HepG2 (cell line): ENCODE measurements around the gene CHST13. TPM values are rescaled to one million over a fixed set of nuclear protein-coding genes. Genes with fewer than 3 reads are reported as not detected.

ENCODE experiments used
- ATAC-seq: fragments of 200-7000 bp; cut with Tn5 transposase; 3 replicates; pipeline ENCODE4 v1.9.1; 2020; ENCODE audit warnings: mild to moderate bottlenecking, moderate library complexity
- BruUV-seq: library from RNA; stranded (reverse); fragments of 400-500 nt; replicated peaks from 2 replicates; lab custom pipeline; 2021; lab: Mats Ljungman, UMichigan
- CTCF ChIA-PET: fragments of 300-600 bp; formaldehyde crosslinking; extraction: SDS; loops from one replicate; lab custom pipeline; 2021; ENCODE audit warnings: low total read pairs, inconsistent platforms, low intra/inter-chr PET ratio; lab: Yijun Ruan, JAX
- POLR2A ChIA-PET: fragments of 350-600 bp; sonication (Branson Sonifier 250); formaldehyde crosslinking; loops from one replicate; lab custom pipeline; 2020; ENCODE audit warnings: antibody characterized with exemption, inconsistent platforms; lab: Yijun Ruan, JAX
- DNase-seq: peaks from one replicate; pipeline ENCODE4 v3.0.0-alpha.2; 2015; ENCODE audit warnings: low spot score
- FAIRE-seq: peaks from 3 replicates; lab custom pipeline; 2011; peaks lifted over from hg19 to GRCh38; lab: Jason Lieb, UNC
- H2AFZ ChIP-seq: one replicate; pipeline ENCODE4 v1.6.1; 2011; ENCODE audit warnings: low read length, inconsistent platforms
- H3K27ac ChIP-seq: fragments of 300-600 bp; 3 replicates; pipeline ENCODE4 v1.8.0; 2011; ENCODE audit warnings: mixed run types, mild to moderate bottlenecking, mixed read lengths, low read length, inconsistent platforms; ENCODE audit not compliant: insufficient read depth; ENCODE audit errors: extremely low read length
- H3K27me3 ChIP-seq, 2 experiments: fragments of 200-600 bp in 1 of 2; 2 replicates in 1 of 2; 3 replicates in 1 of 2; pipeline versions ENCODE4 v1.6.0 to v1.8.0; 2011; ENCODE audit warnings: low read length in 2 of 2, mild to moderate bottlenecking in 2 of 2, moderate library complexity in 2 of 2, inconsistent platforms in 1 of 2; ENCODE audit not compliant: insufficient read depth in 2 of 2, control insufficient read depth in 1 of 2
- H3K36me3 ChIP-seq, 2 experiments: fragments of 200-600 bp in 1 of 2; replicated peaks in 1 of 2; 2 replicates in 1 of 2; 3 replicates in 1 of 2; pipeline versions ENCODE4 v1.5.1 to v1.8.0; 2011; ENCODE audit warnings: low read length in 2 of 2, inconsistent platforms in 1 of 2; ENCODE audit not compliant: insufficient read depth in 2 of 2, control insufficient read depth in 1 of 2
- H3K4me1 ChIP-seq: 2 replicates; pipeline ENCODE4 v1.5.1; 2012; ENCODE audit warnings: low read length, inconsistent platforms; ENCODE audit not compliant: insufficient read depth
- H3K4me2 ChIP-seq: 2 replicates; pipeline ENCODE4 v1.6.0; 2011; ENCODE audit warnings: low read depth, low read length, inconsistent platforms
- H3K4me3 ChIP-seq, 3 experiments: fragments of 200-600 bp in 1 of 3; sonication (generic), shearing (Covaris generic) in 1 of 3; replicated peaks in 1 of 3; 2 replicates each; pipeline ENCODE4 v1.5.1; 2011 to 2016; ENCODE audit warnings: low read length in 3 of 3, inconsistent platforms in 2 of 3, low read depth in 2 of 3, mild to moderate bottlenecking in 2 of 3, control low read depth in 1 of 3, mixed read lengths in 1 of 3; ENCODE audit not compliant: insufficient read depth in 1 of 3
- H3K79me2 ChIP-seq: one replicate; pipeline ENCODE4 v1.6.1; 2011; ENCODE audit warnings: low read length, inconsistent platforms; ENCODE audit not compliant: insufficient read depth
- H3K9ac ChIP-seq: 2 replicates; pipeline ENCODE4 v1.6.0; 2011; ENCODE audit warnings: mild to moderate bottlenecking, low read depth, low read length, inconsistent platforms; ENCODE audit not compliant: insufficient read depth
- H3K9me3 ChIP-seq: 2 replicates; pipeline ENCODE4 v1.5.1; 2012; ENCODE audit warnings: mild to moderate bottlenecking, low read length
- H4K20me1 ChIP-seq: 2 replicates; pipeline ENCODE4 v1.6.0; 2011; ENCODE audit warnings: inconsistent platforms, mild to moderate bottlenecking, low read length, moderate library complexity; ENCODE audit not compliant: insufficient read depth
- DPF2 ChIP-seq: sonication (generic); formaldehyde crosslinking; IDR thresholded peaks from 2 replicates; pipeline ENCODE4 v1.4.0; 2020; ENCODE audit warnings: mild to moderate bottlenecking, low read depth, missing genetic modification reagents, borderline replicate concordance
- ELF4 ChIP-seq: sonication (generic); formaldehyde crosslinking; IDR thresholded peaks from 2 replicates; pipeline ENCODE4 v1.5.0; 2020; ENCODE audit warnings: missing genetic modification reagents, mild to moderate bottlenecking, moderate library complexity, borderline replicate concordance
- HDAC1 ChIP-seq: sonication (generic); formaldehyde crosslinking; IDR thresholded peaks from 2 replicates; pipeline ENCODE4 v1.5.1; 2020; ENCODE audit warnings: mild to moderate bottlenecking, missing genetic modification reagents
- KLF13 ChIP-seq: sonication (generic); formaldehyde crosslinking; IDR thresholded peaks from 2 replicates; pipeline ENCODE4 v1.4.0; 2020; ENCODE audit warnings: mild to moderate bottlenecking, missing genetic modification reagents
- MXI1 ChIP-seq: IDR thresholded peaks from 3 replicates; pipeline ENCODE4 v1.6.1; 2012; ENCODE audit warnings: low read depth, low read length, inconsistent platforms, borderline replicate concordance
- PHB2 ChIP-seq: fragments of 450-650 bp; IDR thresholded peaks from 2 replicates; pipeline ENCODE4 v1.6.1; 2018; ENCODE audit not compliant: partially characterized antibody
- XBP1 ChIP-seq: sonication (generic); formaldehyde crosslinking; IDR thresholded peaks from 2 replicates; pipeline ENCODE4 v1.5.0; 2020; ENCODE audit warnings: missing genetic modification reagents
- ZNF318 ChIP-seq: sonication (generic); formaldehyde crosslinking; IDR thresholded peaks from 2 replicates; pipeline ENCODE4 v1.4.0; 2020; ENCODE audit warnings: mild to moderate bottlenecking, missing genetic modification reagents
- ZNF335 ChIP-seq: sonication (generic); formaldehyde crosslinking; IDR thresholded peaks from 2 replicates; pipeline ENCODE4 v1.4.0; 2020; ENCODE audit warnings: missing genetic modification reagents
- ZNF615 ChIP-seq: sonication (generic); formaldehyde crosslinking; IDR thresholded peaks from 2 replicates; pipeline ENCODE4 v1.5.0; 2020; ENCODE audit warnings: mild to moderate bottlenecking, missing genetic modification reagents, borderline replicate concordance
- ZNF790 ChIP-seq: sonication (generic); formaldehyde crosslinking; IDR thresholded peaks from 2 replicates; pipeline ENCODE4 v1.8.0; 2022; ENCODE audit warnings: missing genetic modification reagents, mild to moderate bottlenecking, borderline replicate concordance
- WGBS: methylation state at CpG from one replicate; pipeline ENCODE4 v1.1.6; 2017; ENCODE audit warnings: low lambda C conversion rate; 5-methylcytosine and 5-hydroxymethylcytosine counted together
- in situ Hi-C: cut with HindIII; loops from 2 replicates; pipeline ENCODE4 v1.10.0; 2017; ENCODE audit warnings: low pct_unique_long_range_greater_than_20kb; ENCODE audit not compliant: extremely low pct_ligation_motif_present
- intact Hi-C: fragments of 100-400 bp; cut with micrococcal nuclease; formaldehyde crosslinking; loops from one replicate; pipeline ENCODE4 v1.10.0; 2022; ENCODE audit not compliant: unreplicated experiment
- polyA plus RNA-seq, 8 experiments: library from polyadenylated mRNA; depleted of rRNA in 3 of 8; stranded (reverse) in 7 of 8; unstranded in 1 of 8; fragments of >200 nt; fragmentation: Illumina TruSeq in 4 of 8; extraction: Trizol in 4 of 8; gene quantifications; 2 replicates each; pipeline versions ENCODE4 v1.2.1 to v1.2.3, GENCODE V29; 2011 to 2016; ENCODE audit warnings: low read depth in 4 of 8, missing spikeins in 1 of 8, mixed read lengths in 1 of 8; ENCODE audit not compliant: insufficient read depth in 1 of 8
- total RNA-seq, 5 experiments: library from RNA; depleted of rRNA; stranded (reverse); fragments of >200 nt; fragmentation: Illumina TruSeq; extraction: Trizol; gene quantifications; 2 replicates each; pipeline ENCODE4 v1.2.3, GENCODE V29; 2016; ENCODE audit warnings: low read depth in 1 of 5
- TF ChIP-seq, protein P1 (sequence below): sonication (generic); formaldehyde crosslinking; IDR thresholded peaks from 2 replicates; pipeline ENCODE4 v1.4.0; 2020; ENCODE audit warnings: missing genetic modification reagents

CHST13 gene
- total and polyA plus RNA-seq, 2 of the 13 experiments (the other 11 are each of a cell fraction or from before 2014, with no cell fraction given): 32.0 to 43.1 TPM

DNA sequence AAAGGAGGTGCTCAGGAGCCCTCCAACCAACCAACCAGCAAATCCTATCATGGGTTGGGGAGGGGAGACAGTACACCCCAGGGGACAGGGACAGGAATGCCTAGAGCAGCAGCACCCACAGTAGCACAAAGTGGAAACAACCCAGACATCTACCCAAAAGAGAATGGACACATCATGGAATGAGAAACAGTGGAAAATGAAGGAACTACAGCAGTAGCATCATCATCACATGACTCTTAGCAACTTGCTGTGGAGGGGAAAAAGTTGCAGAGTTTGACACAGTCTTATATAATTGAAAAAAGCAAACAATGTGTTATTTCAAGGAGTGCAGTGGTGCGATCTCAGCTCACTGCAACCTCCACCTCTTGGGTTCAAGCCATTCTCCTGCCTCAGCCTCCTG, 23.8 kb downstream of the CHST13 start:
- ChIA-PET POLR2A (no interaction called here), CTCF (no interaction called here)
- Histone ChIP-seq H3K79me2 (no peaks in the 10 kb centered on the region), H3K9ac (no peak overlapping the region), H3K36me3 (peaks cover 4 to 8% of the 10 kb centered on the region in 2 experiments; a peak in 3 of 5 replicates), H3K4me2 (no peak overlapping the region), H2AFZ (no peak overlapping the region), H3K4me3 (no peak overlapping the region), H3K4me1 (peaks cover 8% of the 10 kb centered on the region; the same call in 1 of the 2 replicates), H3K27ac (no peak overlapping the region), H3K27me3 (peaks cover 3 to 22% of the 10 kb centered on the region in 2 experiments; a peak in 2 of 5 replicates), H4K20me1 (no peaks in the 10 kb centered on the region), H3K9me3 (no peaks in the 10 kb centered on the region)
- DNase-seq: no peak
- in situ Hi-C loops (no loop called here), intact Hi-C loops (no loop called here)
- ATAC-seq: no peak
- no CpG with 5 or more reads among the region's 1 CpG for WGBS
- no peak for FAIRE-seq
- no TSS peak for BruUV-seq
- TF ChIP-seq ELF4 (CRISPR knock-in tag) (no peak), KLF13 (CRISPR knock-in tag) (no peak), ZNF335 (CRISPR knock-in tag) (no peak), PHB2 (no peak), XBP1 (CRISPR knock-in tag) (no peak), HDAC1 (CRISPR knock-in tag) (no peak), DPF2 (CRISPR knock-in tag) (no peak), ZNF615 (CRISPR knock-in tag) (no peak), ZNF790 (CRISPR knock-in tag) (no peak), ZNF318 (CRISPR knock-in tag) (no peak), MXI1 (no peak)
- TF ChIP-seq, protein P1, sequence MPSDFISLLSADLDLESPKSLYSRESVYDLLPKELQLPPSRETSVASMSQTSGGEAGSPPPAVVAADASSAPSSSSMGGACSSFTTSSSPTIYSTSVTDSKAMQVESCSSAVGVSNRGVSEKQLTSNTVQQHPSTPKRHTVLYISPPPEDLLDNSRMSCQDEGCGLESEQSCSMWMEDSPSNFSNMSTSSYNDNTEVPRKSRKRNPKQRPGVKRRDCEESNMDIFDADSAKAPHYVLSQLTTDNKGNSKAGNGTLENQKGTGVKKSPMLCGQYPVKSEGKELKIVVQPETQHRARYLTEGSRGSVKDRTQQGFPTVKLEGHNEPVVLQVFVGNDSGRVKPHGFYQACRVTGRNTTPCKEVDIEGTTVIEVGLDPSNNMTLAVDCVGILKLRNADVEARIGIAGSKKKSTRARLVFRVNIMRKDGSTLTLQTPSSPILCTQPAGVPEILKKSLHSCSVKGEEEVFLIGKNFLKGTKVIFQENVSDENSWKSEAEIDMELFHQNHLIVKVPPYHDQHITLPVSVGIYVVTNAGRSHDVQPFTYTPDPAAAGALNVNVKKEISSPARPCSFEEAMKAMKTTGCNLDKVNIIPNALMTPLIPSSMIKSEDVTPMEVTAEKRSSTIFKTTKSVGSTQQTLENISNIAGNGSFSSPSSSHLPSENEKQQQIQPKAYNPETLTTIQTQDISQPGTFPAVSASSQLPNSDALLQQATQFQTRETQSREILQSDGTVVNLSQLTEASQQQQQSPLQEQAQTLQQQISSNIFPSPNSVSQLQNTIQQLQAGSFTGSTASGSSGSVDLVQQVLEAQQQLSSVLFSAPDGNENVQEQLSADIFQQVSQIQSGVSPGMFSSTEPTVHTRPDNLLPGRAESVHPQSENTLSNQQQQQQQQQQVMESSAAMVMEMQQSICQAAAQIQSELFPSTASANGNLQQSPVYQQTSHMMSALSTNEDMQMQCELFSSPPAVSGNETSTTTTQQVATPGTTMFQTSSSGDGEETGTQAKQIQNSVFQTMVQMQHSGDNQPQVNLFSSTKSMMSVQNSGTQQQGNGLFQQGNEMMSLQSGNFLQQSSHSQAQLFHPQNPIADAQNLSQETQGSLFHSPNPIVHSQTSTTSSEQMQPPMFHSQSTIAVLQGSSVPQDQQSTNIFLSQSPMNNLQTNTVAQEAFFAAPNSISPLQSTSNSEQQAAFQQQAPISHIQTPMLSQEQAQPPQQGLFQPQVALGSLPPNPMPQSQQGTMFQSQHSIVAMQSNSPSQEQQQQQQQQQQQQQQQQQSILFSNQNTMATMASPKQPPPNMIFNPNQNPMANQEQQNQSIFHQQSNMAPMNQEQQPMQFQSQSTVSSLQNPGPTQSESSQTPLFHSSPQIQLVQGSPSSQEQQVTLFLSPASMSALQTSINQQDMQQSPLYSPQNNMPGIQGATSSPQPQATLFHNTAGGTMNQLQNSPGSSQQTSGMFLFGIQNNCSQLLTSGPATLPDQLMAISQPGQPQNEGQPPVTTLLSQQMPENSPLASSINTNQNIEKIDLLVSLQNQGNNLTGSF: no peak
